HG02885 (cell line): ENCODE data around the gene MROH7.

Source experiments
- ATAC-seq: cut with Tn5 transposase; IDR thresholded peaks from one replicate; pipeline ENCODE4 v1.9.1; 2021; ENCODE audit warnings: mild to moderate bottlenecking; ENCODE audit not compliant: unreplicated experiment, poor library complexity

MROH7 gene

DNA sequence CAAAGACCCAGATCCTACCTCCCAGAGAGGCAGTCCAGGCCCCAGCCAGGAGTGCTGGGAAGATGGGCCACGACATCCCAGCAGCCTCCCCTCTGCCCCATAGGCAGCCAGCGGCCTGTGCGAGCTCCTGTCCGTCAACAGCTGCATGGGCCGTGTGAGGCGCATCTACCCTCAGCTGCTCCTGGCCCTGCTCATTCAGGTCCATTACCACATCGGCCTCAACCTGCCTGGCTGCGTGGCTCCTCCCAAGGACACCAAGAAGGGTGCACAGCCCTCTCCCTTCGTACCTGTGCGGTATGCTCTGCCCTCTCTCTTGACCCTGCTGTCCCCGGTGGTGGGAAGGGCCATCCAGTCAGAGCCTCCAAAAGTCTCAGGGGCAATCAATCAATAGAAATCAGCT lies 44.6 kb downstream of the MROH7 start:
- no peak for ATAC-seq

DNA sequence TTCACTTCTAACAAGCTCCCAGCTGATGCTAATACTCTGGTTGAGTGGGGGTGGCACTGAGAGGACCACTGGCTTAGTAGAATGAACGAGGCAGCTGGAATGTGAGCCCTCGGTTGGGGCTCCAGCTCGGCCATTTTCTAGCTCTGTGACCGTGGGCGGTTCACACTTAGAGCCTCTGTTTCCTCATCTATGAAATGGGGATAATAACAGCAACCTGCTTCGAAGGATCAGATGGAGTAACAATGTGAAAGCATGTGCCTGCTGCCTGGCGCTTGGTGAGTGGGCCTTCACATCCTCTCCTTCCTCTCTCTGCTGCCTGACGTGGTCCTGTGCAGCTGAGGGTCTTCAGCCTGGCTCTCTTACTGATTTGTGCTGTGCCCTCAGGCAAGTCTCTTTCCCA lies 53.2 kb downstream of the MROH7 start:
- no peak for ATAC-seq

DNA sequence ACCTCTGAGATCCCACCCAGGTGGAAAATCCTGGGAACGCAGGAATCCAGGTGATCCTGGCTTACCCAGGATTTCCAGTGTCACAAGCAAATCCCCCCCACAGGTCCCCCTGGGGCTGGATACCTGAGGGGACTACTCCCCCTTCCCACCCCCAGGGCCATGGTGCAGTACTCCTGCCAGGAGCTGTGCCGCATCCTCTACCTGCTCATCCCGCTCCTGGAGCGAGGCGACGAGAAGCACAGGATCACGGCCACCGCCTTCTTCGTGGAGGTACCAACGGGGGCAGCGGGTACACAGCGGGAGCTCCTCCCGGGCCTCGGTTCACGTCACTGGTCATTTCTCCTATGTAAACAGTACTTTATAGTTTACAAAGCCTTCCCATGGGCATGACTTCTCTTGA lies 53.6 kb downstream of the MROH7 start:
- ATAC-seq: no peak

DNA sequence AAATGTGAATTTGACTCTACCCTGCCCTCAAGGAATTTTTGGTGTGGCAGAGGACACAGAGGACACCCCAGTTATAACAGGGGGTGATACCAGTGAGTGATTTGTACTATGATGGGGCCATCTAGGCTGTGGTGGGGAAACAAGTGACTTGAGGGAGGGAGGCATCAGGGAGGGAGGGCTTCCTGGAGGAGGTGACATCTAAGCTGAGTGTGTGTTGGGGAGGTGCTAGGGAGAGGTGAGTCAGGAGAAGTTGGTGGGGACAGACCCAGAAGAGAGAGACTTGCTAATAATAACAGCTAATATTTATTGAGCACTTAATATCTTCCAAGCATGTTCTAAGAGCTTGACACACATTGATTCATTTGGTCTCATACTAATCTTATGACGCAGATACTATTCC lies 54.2 kb downstream of the MROH7 start:
- no peak for ATAC-seq

DNA sequence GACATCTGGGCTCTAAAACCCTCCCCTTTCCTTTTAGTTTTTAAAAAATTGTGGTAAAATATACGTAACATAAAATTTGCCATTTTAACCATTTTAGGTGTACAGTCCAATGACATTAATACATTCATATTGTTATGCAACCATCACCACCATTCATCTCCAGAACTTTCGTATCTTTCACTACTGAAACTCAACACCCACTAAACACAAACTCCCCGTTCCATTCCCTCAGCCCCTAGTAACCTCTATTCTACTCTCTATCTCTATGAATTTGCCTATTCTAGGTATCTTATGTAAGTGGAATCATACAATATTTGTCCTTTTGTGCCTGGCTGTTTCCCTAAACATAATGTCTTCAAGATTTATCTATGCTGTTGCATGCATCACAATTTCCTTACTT lies 54.7 kb downstream of the MROH7 start:
- no peak for ATAC-seq

DNA sequence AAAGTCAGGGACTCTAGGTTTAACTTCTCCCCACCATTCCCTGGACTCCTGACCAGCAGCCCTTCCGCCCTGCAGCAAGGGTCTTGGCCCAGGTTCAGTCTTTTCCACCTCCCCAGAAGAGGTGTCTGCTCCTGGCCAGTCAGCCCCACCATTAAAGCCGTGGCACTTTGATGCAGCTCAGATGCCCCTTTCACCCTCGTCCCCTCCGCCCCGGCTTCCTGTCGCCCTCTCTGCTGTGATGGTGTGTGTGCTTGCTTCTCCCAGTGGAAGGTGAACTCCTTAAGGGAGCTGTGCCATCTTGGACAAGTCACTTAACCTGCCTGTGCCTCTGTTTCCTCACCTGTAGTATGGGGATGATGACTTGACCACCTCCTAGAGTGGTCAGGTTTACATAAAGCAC lies 56.3 kb downstream of the MROH7 start:
- ATAC-seq: no peak

DNA sequence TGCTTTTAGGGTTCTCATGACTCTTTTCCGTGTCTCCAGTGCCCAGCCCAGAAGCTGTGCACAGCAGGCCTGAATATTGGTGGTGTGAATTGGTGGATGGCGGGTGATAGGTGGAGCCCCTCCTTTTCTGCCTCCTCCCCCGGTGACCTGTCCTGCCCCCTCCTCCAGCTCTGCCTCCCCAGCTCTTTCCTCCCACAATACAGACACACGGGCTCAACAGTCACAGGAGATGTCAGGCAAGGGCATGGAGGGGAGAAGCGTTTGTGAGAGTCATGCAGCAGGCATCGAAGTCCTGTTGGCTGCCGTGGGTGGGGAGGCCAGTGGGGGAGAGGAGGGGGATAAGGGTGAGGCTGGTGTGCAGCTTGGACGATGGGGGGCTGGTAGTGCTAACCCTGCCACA lies 56.8 kb downstream of the MROH7 start:
- ATAC-seq: no peak

DNA sequence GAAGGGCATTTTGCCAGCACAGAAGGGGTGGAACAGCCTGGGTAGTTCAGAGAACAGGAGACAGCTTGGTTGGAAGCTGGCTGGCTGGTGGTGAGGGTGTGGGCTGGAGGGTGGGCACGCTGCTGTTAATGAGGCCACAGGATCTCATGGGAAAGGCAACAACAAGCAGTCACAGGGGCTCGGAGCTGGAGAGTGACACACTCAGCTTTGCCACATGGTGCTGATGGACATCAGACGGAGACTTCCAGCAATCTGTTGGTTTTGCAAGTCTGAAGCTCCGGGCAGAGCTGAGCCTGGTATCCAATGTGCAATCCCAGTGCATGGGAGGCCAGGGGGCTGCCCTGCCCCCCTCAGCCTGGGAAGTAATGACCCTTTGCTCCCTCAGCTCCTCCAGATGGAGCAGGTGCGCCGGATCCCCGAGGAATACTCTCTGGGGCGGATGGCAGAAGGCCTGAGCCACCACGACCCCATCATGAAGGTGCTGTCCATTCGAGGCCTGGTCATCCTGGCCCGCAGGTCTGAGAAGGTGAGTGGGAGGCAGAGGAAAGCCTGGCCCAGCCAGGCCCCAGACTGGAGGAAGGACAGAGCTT lies 58.4 kb downstream of the MROH7 start:
- no peak for ATAC-seq

DNA sequence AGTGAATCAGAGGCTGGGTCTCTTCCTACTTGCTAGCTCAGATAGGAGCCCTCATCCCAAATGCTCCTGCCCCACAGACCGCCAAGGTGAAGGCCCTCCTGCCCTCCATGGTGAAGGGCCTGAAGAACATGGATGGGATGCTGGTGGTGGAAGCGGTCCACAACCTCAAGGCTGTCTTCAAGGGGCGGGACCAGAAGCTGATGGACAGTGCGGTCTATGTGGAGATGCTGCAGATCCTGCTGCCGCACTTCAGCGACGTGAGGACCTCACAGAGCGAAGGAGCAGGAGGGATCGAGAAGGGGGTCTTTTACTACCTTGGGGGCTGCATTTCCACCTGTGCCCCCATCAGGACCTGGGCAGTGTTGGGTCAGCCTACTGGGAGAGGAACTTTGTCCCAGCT lies 59.5 kb downstream of the MROH7 start:
- no peak for ATAC-seq

DNA sequence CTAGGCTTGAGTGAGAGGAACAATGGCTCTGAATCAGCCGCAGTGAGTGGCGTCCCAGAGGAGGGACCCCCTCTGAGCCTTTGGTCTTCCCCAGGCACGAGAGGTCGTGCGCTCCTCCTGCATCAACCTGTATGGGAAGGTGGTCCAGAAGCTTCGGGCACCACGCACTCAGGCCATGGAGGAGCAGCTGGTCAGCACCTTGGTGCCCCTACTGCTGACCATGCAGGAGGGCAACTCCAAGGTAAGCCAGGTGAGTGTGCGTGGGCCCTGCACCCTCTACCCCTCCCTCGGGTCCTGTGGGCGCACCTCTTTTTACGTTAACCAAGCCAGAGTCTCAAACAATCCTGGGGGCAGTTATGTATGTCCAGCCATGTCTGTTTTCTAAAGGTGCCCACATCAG lies 60.4 kb downstream of the MROH7 start:
- no peak for ATAC-seq

DNA sequence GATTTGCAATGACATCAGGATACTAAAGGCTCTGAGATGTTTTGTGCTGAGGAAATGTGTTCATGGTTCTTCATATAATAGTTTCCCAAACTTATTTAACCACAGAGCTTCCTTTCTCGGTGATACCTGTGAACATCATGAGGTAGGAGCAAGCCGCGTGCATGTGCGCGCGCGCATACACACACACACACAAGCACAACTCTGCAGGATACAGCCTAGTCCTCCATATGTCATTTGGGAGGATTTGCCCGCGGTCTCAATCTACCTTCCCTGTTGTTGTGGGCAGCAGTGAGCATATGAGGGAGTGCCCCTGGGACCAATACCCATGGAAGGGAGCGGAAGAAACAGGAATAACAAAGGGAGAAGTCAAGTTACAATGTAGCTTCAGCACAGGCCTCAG lies 61.9 kb downstream of the MROH7 start:
- ATAC-seq: no peak

DNA sequence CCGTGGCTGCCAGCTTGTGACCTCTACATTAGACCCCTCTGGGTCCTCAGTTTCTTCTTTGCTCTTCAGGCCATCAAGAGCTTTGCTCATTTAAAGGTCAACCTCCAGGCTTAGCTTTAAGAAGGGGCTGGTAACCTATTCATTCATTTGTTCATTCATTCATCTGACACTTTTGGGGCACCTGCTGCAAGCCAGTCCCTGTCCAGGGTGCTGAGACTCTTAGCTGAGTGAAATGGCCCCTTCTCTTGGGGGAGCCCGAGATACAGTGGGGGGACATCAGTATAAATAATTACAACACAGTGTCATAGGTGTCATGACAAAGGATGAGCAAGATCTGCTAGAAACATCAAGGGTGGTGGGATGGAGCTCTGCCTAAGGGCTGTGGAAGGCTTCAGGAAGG lies 63.6 kb downstream of the MROH7 start:
- ATAC-seq: no peak

DNA sequence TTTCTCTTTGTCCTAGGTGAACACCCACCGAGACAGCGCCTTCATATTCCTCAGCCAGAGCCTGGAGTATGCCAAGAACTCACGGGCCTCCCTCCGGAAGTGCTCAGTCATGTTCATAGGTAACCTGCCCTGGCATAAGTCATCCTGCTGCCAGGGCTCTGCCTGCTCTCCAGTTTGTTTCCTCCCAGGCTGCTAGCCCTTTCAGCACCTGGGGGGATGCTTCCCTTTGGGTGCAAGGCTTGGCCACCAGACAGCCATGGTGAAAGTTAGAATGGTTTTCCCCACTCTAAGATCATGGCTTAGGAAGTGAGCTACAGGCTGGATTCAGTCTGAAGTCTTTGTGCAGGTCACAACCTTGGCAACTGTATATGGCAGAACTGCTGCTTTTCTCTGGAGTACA lies 64.8 kb downstream of the MROH7 start:
- ATAC-seq: no peak

DNA sequence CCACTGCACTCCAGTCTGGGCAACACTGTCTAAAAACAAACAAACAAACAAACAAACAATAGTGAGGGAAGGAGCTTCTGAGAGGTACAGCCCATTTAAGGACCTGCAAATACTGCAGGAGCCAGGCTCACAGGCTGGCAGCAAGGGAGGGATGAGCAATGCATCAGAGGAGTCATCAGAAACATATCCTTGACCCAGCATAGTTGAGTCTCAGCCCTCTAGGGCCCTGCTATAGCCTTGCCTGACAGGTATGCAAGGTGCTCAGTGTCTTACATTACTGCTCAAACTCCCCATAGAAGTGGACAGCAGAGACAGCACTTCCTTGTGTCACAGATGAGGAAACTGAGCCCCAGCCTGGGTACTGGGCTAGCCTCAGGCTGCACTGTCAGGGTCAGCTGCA lies 66.8 kb downstream of the MROH7 start:
- no peak for ATAC-seq

DNA sequence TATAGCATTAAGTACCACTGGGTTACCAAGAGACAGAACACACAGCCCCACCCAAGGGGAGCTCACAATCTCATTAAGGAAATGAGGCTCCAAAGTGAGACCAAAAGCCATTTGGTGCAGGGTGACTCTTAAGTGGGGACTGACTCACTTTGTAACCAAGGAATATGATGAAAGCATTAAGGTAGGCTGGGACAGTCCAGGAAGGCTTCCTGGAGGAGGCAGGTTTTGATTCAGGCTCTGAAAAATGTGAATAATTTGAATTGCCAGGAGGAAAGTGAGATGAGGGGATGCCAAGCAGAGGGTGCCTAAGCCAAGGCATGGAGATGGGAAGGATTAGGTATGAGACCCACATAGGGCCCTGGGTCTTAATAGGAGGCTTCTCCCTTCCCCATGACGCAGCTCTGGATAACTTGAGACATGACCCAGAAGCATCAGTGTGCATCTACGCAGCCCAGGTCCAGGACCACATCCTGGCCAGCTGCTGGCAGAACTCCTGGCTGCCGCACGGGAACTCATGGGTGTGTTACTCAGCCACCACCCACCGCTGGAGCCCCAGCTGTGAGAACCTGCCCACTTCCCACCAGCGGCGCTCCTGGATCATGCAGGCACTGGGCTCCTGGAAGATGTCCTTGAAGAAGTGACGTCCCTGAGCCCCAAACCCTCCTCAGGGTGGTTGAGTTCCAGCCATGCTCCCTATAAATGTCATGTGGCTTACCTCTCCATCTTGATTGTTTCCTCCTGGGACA lies 68.1 kb downstream of the MROH7 start:
- ATAC-seq: no peak

DNA sequence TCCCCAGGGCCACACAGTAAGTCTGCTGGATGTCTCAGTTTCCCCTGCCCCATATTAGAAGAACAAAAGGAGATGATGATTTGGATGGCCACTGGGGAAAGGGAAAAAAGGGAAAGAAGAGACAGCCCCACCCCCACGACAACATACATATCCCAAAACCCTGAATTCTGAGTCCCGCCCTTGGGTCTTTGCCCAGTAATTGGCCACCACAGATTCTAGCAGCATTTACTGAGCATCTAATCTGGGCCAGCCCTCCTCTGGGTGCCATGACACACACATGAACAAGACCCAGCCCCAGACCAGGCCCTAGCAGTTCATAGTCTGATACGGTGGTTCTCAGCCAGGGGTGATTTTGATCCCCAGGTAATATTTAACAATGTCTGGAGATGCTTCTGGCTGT lies 68.8 kb downstream of the MROH7 start:
- no peak for ATAC-seq

DNA sequence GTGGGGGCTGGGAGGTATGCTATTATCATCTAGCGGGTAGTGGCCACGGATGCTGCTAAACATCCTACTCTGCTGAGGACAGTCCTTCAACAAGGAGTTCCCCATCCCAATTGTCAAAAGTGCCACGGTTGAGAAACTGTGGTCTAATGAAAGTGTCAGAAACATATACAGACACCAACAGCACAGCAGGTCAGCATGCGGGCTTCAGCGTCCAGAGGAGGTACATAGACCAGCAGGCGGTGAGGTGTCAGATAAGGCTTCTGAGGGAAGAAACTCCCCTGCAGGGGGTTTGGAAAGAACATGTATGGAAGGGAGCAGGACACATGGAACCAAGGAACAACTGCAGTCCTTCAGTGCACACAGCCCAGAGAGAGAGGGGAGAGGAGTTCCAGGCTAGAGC lies 69.3 kb downstream of the MROH7 start:
- ATAC-seq: no peak

DNA sequence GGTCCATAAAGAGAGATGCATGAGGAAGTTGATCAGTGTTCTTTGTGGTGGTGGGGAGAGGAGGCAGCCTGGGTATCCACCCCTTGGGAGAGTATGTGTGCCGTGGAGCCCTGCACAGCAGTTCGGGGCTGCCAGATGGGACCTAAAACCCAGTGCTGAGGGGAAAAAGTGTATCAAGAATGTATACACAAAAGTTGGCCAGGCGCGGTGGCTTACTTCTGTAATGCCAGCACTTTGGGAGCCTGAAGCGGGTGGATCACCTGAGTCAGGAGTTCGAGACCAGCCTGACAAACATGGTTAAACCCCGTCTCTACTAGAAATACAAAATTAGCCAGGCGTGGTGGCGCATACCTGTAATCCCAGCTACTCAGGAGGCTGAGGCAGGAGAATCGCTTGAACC lies 70.0 kb downstream of the MROH7 start:
- no peak for ATAC-seq

DNA sequence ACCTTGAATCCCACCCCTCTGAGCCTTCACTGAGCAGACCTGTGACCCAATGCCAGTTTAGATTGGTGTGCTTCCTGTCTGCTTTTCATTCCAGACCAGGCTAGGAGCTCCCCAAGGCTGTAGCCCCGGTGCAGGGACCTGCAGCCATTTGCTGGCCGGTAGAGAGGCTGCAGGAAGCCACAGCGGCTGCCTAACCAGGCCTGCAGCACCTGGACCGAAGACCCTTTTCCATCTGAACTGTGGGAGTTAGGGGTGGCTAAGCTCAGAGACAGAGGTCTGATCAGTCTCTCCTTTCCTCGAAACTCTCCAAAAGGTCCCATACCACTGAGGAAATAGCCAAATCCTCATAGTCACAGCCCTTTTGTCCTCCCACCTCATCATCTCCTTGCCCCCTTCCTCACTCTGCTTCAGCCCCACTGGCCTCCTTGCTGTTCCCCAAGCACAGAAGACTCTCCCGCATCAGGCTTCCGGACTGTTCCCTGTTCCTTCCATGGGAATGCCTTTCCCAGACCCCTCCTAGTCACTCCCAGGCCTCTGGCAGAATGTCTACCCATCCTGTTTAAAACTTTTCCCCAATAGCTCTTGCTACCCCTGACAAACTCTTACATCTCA lies 73.4 kb downstream of the MROH7 start:
- ATAC-seq: no peak

DNA sequence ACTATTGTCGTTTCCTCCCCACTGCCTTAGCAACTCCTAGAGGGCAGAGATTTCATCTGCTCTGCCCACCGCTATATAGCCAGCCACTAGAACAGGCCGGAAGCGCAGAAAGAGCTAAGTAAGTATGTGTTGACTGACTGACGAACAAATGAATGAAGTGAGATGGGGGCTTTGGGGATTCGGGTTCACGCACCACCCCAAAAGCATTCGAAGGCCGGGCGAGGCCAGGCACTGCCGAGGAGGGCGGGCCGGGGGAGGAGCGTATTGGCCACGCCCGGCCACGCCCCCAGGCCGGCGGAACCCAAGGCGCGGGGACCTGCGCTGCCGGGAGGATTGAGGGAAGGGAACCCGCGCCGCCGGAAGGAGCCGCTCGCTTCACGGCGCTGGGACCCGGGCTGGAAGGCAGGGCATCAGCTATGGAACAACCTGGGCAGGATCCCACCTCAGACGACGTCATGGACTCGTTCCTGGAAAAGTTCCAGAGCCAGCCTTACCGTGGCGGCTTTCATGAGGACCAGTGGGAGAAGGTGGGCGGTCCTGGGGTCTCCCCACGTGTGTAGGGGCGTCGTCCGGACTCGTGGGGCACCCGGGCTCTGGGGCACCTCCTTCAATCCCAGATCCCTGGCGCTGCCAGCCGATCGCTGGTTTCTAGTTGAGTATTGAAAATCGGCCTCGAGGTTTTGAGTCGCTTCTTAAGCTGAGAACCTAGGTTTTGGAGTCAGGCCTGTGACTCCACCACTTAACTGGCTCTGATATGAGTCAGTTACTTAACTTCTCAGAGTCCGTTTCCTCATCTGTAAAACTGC lies 74.1 kb downstream of the MROH7 start, which contains the start of gene TTC4:
TTC4 (plus strand) TSS at position 369 of the 806 bp plus-strand sequence; CDS start at position 417, 48 bp downstream.
- peak; percentile 98 for ATAC-seq
